Prostate gland (tissue), 2 donors: ENCODE data around the gene CHRNA9.
"Not testable (repeated sequence)": the region's sequence is repeated elsewhere in the genome, so short reads cannot be mapped to it uniquely, and the experiment has no call there.

Experiments used
- POLR2A ChIP-seq: fragments of 450-650 bp; IDR thresholded peaks from one replicate; pipeline ENCODE4 v1.6.1; 2016; ENCODE audit warnings: antibody characterized with exemption, mild to moderate bottlenecking
- POLR2AphosphoS5 ChIP-seq: sonication (generic); formaldehyde crosslinking; IDR thresholded peaks from one replicate; pipeline ENCODE4 v1.6.1; 2017; ENCODE audit warnings: antibody characterized with exemption
- TF ChIP-seq, protein P1 (sequence below), 4 experiments: fragments of 200-600 bp in 2 of 4; fragments of 450-650 bp in 2 of 4; sonication (generic) in 2 of 4; IDR thresholded peaks; 1 replicate in 3 of 4; 2 replicates in 1 of 4; pipeline ENCODE4 v1.5.1; 2016 to 2019; ENCODE audit warnings: antibody characterized with exemption in 4 of 4, mild to moderate bottlenecking in 2 of 4, moderate library complexity in 2 of 4

DNA sequence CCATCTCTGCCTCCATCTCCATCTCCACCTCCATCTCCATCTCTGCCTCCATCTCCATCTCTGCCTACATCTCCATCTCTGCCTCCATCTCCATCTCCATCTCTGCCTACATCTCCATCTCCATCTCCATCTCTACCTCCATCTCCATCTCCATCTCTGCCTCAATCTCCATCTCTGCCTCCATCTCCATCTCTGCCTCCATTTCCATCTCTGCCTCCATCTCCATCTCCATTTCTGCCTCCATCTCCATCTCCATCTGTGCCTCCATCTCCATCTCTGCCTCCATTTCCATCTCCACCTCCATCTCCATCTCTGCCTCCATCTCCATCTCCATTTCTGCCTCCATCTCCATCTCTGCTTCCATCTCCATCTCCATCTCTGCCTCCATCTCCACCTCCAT lies 40.1 kb upstream of the CHRNA9 start:
- TF ChIP-seq, protein P1, sequence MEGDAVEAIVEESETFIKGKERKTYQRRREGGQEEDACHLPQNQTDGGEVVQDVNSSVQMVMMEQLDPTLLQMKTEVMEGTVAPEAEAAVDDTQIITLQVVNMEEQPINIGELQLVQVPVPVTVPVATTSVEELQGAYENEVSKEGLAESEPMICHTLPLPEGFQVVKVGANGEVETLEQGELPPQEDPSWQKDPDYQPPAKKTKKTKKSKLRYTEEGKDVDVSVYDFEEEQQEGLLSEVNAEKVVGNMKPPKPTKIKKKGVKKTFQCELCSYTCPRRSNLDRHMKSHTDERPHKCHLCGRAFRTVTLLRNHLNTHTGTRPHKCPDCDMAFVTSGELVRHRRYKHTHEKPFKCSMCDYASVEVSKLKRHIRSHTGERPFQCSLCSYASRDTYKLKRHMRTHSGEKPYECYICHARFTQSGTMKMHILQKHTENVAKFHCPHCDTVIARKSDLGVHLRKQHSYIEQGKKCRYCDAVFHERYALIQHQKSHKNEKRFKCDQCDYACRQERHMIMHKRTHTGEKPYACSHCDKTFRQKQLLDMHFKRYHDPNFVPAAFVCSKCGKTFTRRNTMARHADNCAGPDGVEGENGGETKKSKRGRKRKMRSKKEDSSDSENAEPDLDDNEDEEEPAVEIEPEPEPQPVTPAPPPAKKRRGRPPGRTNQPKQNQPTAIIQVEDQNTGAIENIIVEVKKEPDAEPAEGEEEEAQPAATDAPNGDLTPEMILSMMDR (IDR thresholded peaks at IDR 0.05) = not testable (repeated sequence)
- not testable (repeated sequence) for TF ChIP-seq POLR2AphosphoS5, POLR2A
